A204.1 (cell line): Measurements from ENCODE around the gene CD52.
"Not testable (repeated sequence)": the region's sequence is repeated elsewhere in the genome, so short reads cannot be mapped to it uniquely, and the experiment has no call there.

Experiments used
- FAIRE-seq: peaks from 2 replicates; lab custom pipeline; 2012; peaks lifted over from hg19 to GRCh38; lab: Jason Lieb, UNC

CD52 gene

DNA sequence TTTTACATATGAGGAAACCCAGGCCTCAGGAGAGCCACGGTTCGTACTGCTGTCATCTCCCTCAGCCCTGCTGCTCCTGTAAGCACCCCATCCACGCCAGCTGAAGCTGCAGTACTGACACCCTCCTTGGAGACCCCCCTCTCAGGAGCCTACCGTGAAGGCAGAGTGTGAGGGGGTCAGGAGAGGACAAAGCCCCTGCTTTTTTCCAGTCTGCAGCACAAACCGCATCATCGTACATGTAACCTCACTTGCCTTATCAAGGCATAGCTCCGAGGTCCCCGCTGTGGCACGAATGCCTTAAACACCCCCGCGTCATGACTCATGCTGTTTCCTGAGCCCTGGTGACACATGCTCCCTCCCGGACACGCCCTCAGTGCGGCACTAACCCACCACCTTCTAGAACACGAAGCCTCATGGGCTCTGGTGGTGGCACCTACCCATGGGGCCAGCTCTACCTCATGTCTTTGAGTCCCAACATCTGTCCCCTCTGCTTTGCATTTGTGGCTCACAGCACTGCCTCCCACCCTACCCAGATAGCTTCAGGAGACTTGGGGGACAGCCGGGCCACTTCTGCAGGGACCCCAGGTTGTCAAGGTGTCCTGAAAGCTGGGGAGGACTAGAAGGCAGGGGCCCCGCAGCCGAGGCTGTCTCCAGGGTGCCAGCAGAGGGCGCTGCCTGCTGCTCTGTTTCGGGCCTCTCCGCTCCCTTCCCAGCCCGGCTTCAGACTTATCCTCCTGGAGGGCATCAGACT is 33.0 kb upstream of the CD52 start:
- FAIRE-seq = no peak

- FAIRE-seq = no peak
Observed at GRCh38 chr1:26285366-26286063, 32.2 kb upstream of the CD52 start.

GRCh38 chr1:26286064-26286416 is 31.7 kb upstream of the CD52 start:
- no peak for FAIRE-seq

DNA sequence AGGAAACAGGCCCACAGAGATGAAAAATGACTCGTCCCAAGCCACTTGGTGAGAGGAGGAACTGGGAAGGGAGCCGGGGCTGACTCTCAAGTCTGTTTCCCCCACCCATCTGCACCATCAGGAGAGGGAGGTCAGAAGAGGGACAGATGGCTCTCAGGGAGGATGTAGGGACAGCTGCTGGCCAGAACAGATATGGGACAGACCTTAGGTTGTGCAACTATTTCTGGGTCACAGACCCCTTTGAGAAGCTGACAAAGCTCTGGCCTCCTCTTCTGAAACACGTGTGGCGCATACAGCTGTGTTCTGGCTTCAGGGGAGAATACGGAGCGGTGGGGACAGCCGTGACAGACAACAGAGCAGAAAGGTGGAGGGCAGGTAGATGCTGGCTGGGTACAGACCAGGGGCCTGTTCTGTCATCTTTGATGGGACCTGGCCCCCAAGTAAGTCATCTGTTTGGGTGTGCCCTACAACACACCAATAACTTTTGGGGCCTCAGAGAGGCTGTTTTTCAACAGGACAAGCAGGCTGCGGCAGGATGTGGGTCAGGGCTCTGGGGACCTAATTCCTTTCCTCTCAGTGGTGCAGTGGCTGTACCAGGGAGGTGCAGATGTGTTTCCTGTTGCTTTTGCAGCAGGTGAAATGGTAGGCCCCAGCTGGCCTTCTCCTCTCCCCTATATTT is 30.6 kb upstream of the CD52 start:
- FAIRE-seq = no peak

DNA sequence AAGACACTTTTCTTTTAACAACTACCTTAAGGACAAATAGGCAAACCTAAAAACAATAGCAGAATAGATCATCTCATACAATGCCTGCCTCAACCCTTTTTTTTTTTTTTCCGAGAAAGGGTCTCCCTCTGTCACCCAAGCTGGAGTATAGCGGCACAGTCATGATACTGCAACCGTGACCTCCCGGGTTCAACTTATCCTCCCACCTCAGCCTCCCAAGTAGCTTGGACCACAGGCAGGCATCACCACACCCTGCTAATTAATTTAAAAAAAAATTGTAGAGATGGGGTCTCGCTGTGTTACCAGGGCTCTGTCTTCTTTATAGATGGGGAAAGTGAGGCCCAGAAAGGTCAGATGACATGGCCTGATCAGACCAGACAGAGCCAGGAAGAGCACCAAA is 29.9 kb upstream of the CD52 start:
- FAIRE-seq = no peak

DNA sequence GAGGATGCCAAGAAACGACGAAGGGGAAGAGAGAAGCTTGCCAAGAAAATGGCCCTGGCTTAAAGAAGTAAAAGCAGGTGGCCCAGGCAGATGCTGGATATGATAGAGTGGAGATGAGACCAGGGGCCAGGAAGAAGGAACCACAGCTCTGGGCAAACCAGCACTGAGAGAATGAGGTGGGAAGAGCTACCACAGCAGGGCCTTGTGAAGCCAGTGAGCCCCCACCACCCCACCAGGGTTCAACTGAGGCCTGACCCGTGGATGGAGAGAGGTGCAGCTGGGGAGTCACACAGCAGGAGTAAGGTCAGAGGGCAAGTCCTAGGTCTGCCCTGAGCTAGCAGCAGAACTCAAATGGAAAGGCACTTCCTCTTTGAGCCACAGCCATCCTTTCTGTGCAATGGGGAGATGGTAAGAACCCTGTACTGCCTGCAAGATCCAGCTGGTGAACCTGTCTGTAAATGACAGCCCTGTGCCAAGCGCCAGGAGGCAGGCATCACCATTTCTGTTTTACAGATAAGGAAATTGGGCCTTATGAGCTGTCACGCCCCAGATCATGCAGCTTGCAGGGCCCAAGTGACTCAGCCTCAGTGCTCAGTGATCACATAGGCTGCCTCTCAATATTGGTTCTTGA is 29.3 kb upstream of the CD52 start:
- FAIRE-seq = no peak

DNA sequence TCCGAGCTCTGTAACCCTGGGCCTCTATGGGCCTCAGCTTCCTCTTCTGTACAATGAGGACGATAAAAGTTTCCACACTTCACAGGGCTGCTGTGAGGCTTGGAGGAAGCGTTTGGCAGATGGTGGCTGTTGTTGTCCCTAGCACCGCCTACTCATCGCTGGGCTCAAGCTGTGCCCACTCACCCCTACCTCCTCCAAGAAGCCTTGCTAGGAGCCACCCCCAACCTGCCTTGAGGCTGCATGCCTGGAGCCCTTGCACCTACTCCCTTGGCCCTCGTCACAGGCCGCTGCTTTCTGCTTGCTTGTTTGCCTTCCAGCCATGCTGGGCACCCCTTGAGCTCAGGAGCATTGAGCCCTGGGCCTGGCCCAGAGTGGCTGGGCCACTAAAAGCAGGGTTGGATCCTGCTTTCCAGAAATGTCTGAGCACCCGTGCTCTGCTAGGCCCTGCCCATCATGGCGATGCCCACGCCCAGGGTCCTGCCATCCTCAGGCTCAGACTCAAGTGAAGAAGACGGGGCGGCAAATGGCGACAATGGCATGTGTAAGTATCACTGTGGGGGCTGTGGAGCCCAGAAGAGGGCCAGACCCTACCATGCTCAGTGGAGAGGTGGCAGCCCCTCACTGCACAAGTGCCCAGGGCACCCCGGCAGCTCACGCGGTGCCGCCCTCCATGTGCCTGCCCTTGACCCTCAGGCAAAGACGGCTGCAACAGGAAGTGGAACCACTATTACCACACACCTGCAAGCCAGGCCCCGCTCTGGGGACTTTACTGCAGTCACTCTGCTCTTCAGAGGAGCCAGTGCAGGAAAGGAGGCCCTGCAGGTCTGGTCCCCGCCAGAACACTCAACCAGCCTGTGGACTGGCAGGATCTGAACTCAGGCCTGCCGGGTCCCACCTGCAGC is 28.3 kb upstream of the CD52 start:
- no peak for FAIRE-seq

DNA sequence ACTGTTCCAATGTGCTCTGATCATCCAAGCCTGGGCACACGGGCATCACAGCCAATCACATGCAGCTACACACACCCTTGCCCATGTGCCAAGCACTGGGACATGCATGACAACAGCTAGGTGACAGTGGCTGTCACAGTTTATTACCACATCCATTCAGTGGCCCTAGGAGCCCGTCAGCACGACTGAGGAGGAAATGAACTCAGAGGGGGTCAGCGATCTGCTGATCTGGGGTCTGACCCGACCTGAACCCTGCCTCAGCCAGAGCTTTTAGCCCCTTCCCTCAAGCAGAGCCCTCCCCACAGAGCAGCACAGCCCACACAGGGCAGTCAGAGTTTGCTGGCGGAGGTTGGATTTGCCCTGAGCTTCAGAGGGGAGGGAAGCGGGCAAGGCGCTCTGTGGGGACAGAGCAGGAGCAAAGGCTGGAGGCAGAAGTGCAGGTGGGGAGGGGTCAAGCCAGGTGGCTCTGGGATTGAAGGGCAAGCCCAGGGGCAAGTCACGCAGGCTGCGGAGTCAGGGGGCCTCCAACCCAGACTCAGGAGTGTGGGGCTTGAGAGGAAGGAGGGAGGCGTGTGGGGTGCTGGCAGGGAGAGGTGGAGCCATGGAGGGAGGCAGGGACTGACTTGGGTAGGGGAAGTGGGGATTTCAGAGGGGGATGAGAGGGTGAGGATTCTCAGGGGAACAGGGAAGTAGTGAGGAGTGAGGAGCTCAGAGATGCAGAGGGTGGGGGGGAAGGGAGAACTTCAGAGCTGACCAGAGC is 27.5 kb upstream of the CD52 start:
- no peak for FAIRE-seq

GRCh38 chr1:26290882-26291261 is 26.9 kb upstream of the CD52 start:
- no peak for FAIRE-seq

DNA sequence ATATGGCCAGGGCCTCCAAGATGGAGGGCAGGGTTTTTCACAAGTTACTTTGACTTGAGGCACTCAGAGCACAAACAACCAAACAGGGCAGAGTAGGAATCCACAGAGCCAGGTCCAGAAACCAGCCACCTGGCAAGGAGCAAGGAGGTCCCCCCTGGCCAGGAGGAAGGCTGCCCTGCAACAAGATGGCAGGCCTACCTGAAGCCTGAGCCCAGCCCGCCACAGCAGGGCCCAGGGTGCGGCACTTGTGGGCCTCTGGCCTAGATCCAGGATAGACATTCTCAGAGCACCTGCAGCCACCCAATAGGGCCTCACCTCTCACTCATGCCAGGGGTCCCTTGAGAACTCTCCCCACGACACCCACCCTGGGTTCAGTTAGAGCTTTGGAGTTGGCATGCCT is 26.3 kb upstream of the CD52 start:
- FAIRE-seq = no peak

DNA sequence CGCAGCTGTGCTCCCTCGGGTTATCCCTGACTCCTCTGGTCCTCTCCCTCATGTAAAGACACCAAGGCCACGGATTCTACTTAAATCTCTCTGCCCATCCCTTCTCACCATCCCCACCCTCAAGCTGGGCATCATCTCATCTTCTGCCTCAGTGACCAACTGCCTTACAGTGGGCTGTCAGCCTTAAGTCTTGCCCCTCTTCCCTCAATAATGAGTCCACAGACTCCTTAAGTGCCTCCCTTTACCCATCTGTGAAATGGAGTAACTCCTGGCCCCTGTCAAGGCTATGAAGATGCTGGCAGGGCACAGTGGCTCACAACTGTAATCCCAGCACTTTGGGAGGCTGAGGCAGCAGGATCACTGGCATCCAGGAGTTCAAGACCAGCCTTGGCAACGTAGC is 25.8 kb upstream of the CD52 start:
- no peak for FAIRE-seq

GRCh38 chr1:26292735-26293134 is 25.0 kb upstream of the CD52 start:
- FAIRE-seq = not testable (repeated sequence)

GRCh38 chr1:26293911-26294463 is 23.8 kb upstream of the CD52 start:
- no peak for FAIRE-seq

DNA sequence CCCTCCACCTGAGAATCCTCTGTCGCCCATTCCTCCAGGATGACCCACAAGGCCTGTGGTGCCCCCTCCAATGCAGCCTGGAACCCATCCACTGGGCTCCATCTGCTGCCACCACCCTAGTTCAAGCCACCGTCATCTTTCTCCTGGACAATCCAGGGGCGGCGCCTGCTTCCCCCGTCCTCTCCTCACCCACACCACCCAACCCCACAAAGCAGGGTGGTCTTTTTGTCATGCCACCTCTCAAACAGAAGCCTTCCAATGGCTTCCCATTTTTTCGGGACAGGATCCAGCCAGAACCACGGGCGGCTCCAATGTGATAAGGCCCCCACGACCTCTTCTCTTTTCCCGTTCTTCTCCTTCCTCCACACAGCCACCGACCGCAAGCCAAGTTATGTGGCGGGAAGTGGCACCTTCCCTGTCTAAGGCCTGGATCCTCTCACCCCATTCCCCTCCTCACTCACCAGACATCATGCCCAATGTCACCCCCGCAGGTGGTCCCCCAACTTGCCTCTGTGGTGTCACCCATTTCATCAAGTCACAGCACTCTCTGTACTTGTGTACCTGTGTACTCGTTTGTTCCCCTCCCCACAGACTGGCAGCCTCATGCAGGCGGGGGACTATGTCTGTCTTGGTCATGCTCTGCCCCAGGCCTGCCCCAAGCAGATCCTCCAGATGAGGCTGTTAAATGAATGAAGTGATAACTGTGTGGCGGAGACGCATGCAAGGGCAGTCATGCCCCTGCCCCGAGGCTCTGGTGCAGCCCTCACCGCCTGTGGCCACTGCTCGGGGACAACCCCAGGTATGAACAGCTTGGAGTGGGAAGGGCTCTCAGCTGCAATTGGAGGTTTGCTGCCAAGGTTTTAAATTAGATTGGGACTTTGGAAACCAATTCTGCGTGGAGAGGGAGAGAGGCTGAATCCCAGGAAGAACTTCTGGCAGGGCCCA is 22.3 kb upstream of the CD52 start:
- FAIRE-seq = no peak

GRCh38 chr1:26296340-26297056 is 21.3 kb upstream of the CD52 start:
- FAIRE-seq = no peak

DNA sequence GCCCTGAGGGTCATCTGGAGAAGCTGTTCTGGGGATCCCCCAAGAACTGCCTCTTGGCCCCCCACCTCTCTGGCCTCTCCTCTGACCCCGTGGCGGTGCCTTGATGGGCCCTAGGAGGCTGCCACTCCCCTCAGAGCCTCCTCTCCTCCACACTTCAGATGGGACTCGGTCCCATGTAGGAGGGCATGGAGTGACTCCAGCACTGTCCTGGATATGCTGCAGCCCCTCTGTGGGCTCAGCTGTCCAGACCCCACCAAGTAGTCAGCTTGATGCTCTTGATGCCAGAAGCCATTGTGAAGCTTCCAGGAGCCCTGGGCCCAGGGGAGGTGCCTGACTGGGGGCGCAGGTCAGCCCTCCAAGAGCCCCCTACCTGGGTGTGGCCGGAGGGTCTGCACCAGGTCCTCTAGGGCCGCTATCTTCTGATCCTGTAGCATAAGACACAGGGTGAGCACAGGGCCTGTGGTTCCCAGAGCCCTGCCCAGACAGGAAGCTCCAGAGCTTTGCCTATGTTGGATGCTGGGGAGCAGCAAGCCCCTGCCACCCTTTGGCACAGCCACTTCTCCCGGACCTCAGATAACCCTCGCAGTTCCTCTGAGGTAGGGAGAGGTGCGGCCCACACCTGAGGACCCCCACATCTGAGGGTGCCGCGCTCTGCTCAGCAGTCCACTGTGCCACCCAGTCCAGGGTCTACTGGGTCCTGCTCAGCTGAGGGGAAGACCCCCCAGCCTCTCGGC is 20.5 kb upstream of the CD52 start:
- no peak for FAIRE-seq

- no peak for FAIRE-seq
Observed at GRCh38 chr1:26297791-26298124, 20.0 kb upstream of the CD52 start.

GRCh38 chr1:26300578-26301275 is 17.0 kb upstream of the CD52 start:
- no peak for FAIRE-seq
